Gastroesophageal sphincter (tissue), 4 donors: Measurements from ENCODE around the gene EIF3D. TPM values are rescaled to one million over a fixed set of nuclear protein-coding genes. Genes with fewer than 3 reads are reported as not detected.

Experiments used
- ATAC-seq: fragments of 150-250 bp; one replicate; pipeline ENCODE4 v1.9.1; 2016; ENCODE audit warnings: mild to moderate bottlenecking, moderate library complexity
- H3K27ac ChIP-seq, 4 donors: fragments of 200-600 bp; sonication (generic) in 3 of 4; 1 replicate in 3 of 4; 2 replicates in 1 of 4; pipeline ENCODE4 v1.5.1; 2016 to 2019
- H3K27me3 ChIP-seq: fragments of 200-600 bp; sonication (generic); one replicate; pipeline ENCODE4 v1.5.1; 2019
- H3K36me3 ChIP-seq, 2 donors: fragments of 200-600 bp; sonication (generic); one replicate each; pipeline ENCODE4 v1.5.1; 2019; ENCODE audit warnings: control low read depth in 1 of 2
- H3K4me1 ChIP-seq, 3 donors: fragments of 200-600 bp; sonication (generic); 1 replicate in 2 of 3; 2 replicates in 1 of 3; pipeline ENCODE4 v1.5.1; 2016 to 2019; ENCODE audit warnings: control low read depth in 2 of 3
- H3K4me3 ChIP-seq, 2 donors: fragments of 200-600 bp; sonication (generic); one replicate each; pipeline ENCODE4 v1.5.1; 2019; ENCODE audit warnings: mild to moderate bottlenecking in 1 of 2, moderate library complexity in 1 of 2
- H3K9me3 ChIP-seq, 3 donors: fragments of 200-600 bp; sonication (generic); one replicate each; pipeline ENCODE4 v1.5.1; 2017 to 2019; ENCODE audit warnings: control low read depth in 2 of 3
- CTCF ChIP-seq, 4 experiments: fragments of 200-600 bp in 2 of 4; fragments of 450-650 bp in 2 of 4; sonication (generic) in 1 of 4; IDR thresholded peaks; one replicate each; pipeline ENCODE4 v1.5.1; 2017 to 2019; ENCODE audit warnings: antibody characterized with exemption in 4 of 4, mild to moderate bottlenecking in 2 of 4, moderate library complexity in 2 of 4
- EP300 ChIP-seq: sonication (generic); formaldehyde crosslinking; IDR thresholded peaks from one replicate; pipeline ENCODE4 v1.6.1; 2017; ENCODE audit warnings: antibody characterized with exemption, mild to moderate bottlenecking
- POLR2A ChIP-seq, 2 donors: fragments of 450-650 bp; IDR thresholded peaks; one replicate each; pipeline ENCODE4 v1.6.1; 2017; ENCODE audit warnings: antibody characterized with exemption in 2 of 2, mild to moderate bottlenecking in 2 of 2, moderate library complexity in 1 of 2
- POLR2AphosphoS5 ChIP-seq: sonication (generic); formaldehyde crosslinking; IDR thresholded peaks from one replicate; pipeline ENCODE4 v1.6.1; 2017; ENCODE audit warnings: antibody characterized with exemption
- WGBS, 2 donors: methylation state at CpG; one replicate each; pipeline ENCODE4 v1.1.5; 2018; ENCODE audit warnings: low coverage in 1 of 2; 5-methylcytosine and 5-hydroxymethylcytosine counted together
- total RNA-seq, 4 donors: library from RNA; depleted of rRNA; stranded (reverse); fragments of >200 nt; gene quantifications; one replicate each; pipeline ENCODE4 v1.1.0, GENCODE V29; 2016

The EIF3D gene
- total RNA-seq, 4 donors from 2014 or later = 244 to 309 (median 271) TPM

GRCh38 chr22:36563001-36563400 lies 34.0 kb upstream of the EIF3D start:
- H3K36me3 ChIP-seq = no peaks in the 10 kb centered on the region
- ATAC-seq = no peak
- no peak for TF ChIP-seq CTCF (IDR thresholded peaks at IDR 0.05)
- TF ChIP-seq POLR2AphosphoS5 = no peak
- no peak for TF ChIP-seq EP300
- TF ChIP-seq POLR2A (IDR thresholded peaks at IDR 0.05) = no peak
- H3K27ac ChIP-seq = no peak overlapping the region
- no peaks in the 10 kb centered on the region for H3K9me3 ChIP-seq
- 60% methylated on average over 3 of the region's 3 CpGs; no CpG with 5 or more reads in 1 of the 2 donors for WGBS, 2 donors
- peaks cover 61% of the 10 kb centered on the region for H3K27me3 ChIP-seq
- H3K4me3 ChIP-seq = no peak overlapping the region
- no peaks in the 10 kb centered on the region for H3K4me1 ChIP-seq

GRCh38 chr22:36562261-36562835 lies 33.4 kb upstream of the EIF3D start:
- Histone ChIP-seq H3K4me3 (no peak overlapping the region), H3K27me3 (peaks cover 57% of the 10 kb centered on the region), H3K4me1 (no peaks in the 10 kb centered on the region), H3K9me3 (no peaks in the 10 kb centered on the region), H3K36me3 (no peaks in the 10 kb centered on the region), H3K27ac (no peak overlapping the region)
- TF ChIP-seq POLR2AphosphoS5 = no peak
- no peak for TF ChIP-seq EP300
- no peak for TF ChIP-seq CTCF (IDR thresholded peaks at IDR 0.05)
- TF ChIP-seq POLR2A (IDR thresholded peaks at IDR 0.05) = no peak
- ATAC-seq = no peak
- WGBS, 2 donors = 0 to 67% methylated on average over 1 to 7 of the region's 11 CpGs

GRCh38 chr22:36561291-36561811 lies 32.4 kb upstream of the EIF3D start:
- H3K36me3 ChIP-seq = no peaks in the 10 kb centered on the region
- 17 to 34% methylated on average over 3 to 6 of the region's 6 CpGs for whole genome bisulfite sequencing, 2 donors
- no peaks in the 10 kb centered on the region for H3K4me1 ChIP-seq
- peaks cover 53% of the 10 kb centered on the region for H3K27me3 ChIP-seq
- H3K9me3 ChIP-seq = no peaks in the 10 kb centered on the region
- ATAC-seq = no peak
- H3K4me3 ChIP-seq = no peak overlapping the region
- no peak overlapping the region for H3K27ac ChIP-seq
- TF ChIP-seq POLR2A (IDR thresholded peaks at IDR 0.05) (no peak), CTCF (IDR thresholded peaks at IDR 0.05) (no peak), POLR2AphosphoS5 (no peak), EP300 (no peak)

GRCh38 chr22:36560001-36560400 lies 31.0 kb upstream of the EIF3D start:
- no peak for ATAC-seq
- Histone ChIP-seq H3K9me3 (no peaks in the 10 kb centered on the region), H3K4me3 (no peak overlapping the region), H3K4me1 (no peaks in the 10 kb centered on the region), H3K27ac (no peak overlapping the region), H3K27me3 (peaks cover 50% of the 10 kb centered on the region), H3K36me3 (no peaks in the 10 kb centered on the region)
- TF ChIP-seq EP300 = no peak
- TF ChIP-seq POLR2A (IDR thresholded peaks at IDR 0.05) = no peak
- no peak for TF ChIP-seq POLR2AphosphoS5
- TF ChIP-seq CTCF (IDR thresholded peaks at IDR 0.05) = no peak
- WGBS, 2 donors = 76 to 92% methylated on average over 3 of the region's 3 CpGs

GRCh38 chr22:36554098-36554497 lies 25.1 kb upstream of the EIF3D start:
- peaks cover 72% of the 10 kb centered on the region for H3K27me3 ChIP-seq
- WGBS, 2 donors = 67% methylated on average over 1 of the region's 5 CpGs; no CpG with 5 or more reads in 1 of the 2 donors
- no peaks in the 10 kb centered on the region for H3K36me3 ChIP-seq
- no peak overlapping the region for H3K27ac ChIP-seq
- H3K4me3 ChIP-seq = no peak overlapping the region
- TF ChIP-seq POLR2AphosphoS5 = no peak
- no peak for TF ChIP-seq EP300
- no peak for TF ChIP-seq POLR2A (IDR thresholded peaks at IDR 0.05)
- TF ChIP-seq CTCF (IDR thresholded peaks at IDR 0.05) = no peak
- no peaks in the 10 kb centered on the region for H3K9me3 ChIP-seq
- ATAC-seq = no peak
- H3K4me1 ChIP-seq = no peaks in the 10 kb centered on the region
